Fibroblast of the aortic adventitia (primary cell): Measurements from ENCODE around the gene CECR2. TPM values are rescaled to one million over a fixed set of nuclear protein-coding genes. Genes with fewer than 3 reads are reported as not detected.

Experiments
- DNase-seq: peaks from one replicate; pipeline ENCODE4 v3.0.0-alpha.2; 2010; ENCODE audit warnings: low read depth
- H3K4me3 ChIP-seq: 2 replicates; pipeline ENCODE4 v1.5.1; 2011; ENCODE audit warnings: low read depth, mild to moderate bottlenecking, control low read depth, low read length, moderate library complexity
- total RNA-seq: library from RNA; depleted of rRNA; stranded (reverse); fragments of >200 nt; gene quantifications from 2 replicates; pipeline ENCODE4 v1.2.3, GENCODE V29; 2012; ENCODE audit warnings: low replicate concordance
- TF ChIP-seq, protein P1 (sequence below): IDR thresholded peaks from 2 replicates; pipeline ENCODE4 v1.5.1; 2011; ENCODE audit warnings: mild to moderate bottlenecking, low read length, control low read depth, inconsistent platforms; ENCODE audit not compliant: insufficient read depth

The CECR2 gene
- total RNA-seq, 1 donor = not detected

DNA sequence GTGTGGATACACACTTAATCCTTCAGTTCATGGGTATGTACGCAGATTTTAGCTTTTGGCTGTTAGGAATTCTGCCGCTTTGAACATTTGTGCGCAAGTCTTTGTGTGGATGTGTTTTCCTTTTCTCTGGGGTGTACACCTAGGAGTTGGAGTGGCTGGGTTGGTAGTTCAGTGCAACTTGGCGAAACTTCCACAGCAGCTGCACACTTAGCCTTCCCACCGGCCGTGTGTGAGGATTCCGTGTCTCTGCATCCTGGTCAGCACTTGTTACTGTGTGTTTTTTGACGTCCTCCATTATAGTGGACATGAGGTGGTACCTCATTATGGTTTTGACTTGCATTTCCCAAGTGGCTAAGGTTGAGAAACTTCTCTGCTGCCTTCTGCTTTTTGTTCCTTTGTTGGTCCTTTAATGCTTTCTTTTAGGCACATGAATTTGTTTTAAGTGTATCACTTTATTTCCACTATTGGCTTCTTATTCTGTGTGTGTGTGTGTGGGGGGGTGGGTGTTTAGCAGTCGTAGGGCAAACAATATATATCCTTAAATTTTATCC, 121.9 kb downstream of the CECR2 start:
- no peak overlapping the region for H3K4me3 ChIP-seq
- no peak for DNase-seq
- TF ChIP-seq, protein P1, sequence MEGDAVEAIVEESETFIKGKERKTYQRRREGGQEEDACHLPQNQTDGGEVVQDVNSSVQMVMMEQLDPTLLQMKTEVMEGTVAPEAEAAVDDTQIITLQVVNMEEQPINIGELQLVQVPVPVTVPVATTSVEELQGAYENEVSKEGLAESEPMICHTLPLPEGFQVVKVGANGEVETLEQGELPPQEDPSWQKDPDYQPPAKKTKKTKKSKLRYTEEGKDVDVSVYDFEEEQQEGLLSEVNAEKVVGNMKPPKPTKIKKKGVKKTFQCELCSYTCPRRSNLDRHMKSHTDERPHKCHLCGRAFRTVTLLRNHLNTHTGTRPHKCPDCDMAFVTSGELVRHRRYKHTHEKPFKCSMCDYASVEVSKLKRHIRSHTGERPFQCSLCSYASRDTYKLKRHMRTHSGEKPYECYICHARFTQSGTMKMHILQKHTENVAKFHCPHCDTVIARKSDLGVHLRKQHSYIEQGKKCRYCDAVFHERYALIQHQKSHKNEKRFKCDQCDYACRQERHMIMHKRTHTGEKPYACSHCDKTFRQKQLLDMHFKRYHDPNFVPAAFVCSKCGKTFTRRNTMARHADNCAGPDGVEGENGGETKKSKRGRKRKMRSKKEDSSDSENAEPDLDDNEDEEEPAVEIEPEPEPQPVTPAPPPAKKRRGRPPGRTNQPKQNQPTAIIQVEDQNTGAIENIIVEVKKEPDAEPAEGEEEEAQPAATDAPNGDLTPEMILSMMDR = no peak

DNA sequence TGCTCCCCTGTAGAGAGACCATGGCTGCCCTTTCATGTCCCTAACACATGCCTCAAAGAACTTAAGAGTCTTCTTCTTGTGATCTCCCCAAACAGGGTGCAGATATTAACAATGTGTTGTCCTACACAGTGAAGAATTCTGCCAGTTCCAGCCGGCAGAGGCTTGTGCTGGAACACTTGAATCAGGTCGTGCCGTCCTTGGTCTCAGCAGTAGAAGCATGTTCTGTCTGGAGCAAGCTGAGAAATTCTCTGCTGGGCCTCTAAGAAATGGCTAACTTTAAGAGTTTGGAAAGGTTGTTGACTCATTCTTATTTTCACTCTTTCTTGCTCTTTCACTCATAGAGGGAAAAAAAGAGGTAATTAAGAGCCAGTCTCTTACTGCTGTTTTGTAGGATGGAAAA, 123.0 kb downstream of the CECR2 start:
- H3K4me3 ChIP-seq = no peak overlapping the region
- TF ChIP-seq, protein P1 = no peak
- no peak for DNase-seq

- no peak for DNase-seq
- TF ChIP-seq, protein P1 = no peak
- H3K4me3 ChIP-seq = no peak overlapping the region
Measured at GRCh38 chr22:17493419-17493981, 124.2 kb downstream of the CECR2 start.

- no peak overlapping the region for H3K4me3 ChIP-seq
- TF ChIP-seq, protein P1 = no peak
- DNase-seq = no peak
Measured at GRCh38 chr22:17496841-17497240, 127.6 kb downstream of the CECR2 start.

- DNase-seq = peak; percentile 82
- TF ChIP-seq, protein P1 = peak; percentile 60
- no peak overlapping the region for H3K4me3 ChIP-seq
Measured at GRCh38 chr22:17501679-17502285, 132.5 kb downstream of the CECR2 start.

GRCh38 chr22:17508110-17508509, 138.8 kb downstream of the CECR2 start:
- no peak for DNase-seq
- H3K4me3 ChIP-seq = no peak overlapping the region
- TF ChIP-seq, protein P1 = no peak

DNA sequence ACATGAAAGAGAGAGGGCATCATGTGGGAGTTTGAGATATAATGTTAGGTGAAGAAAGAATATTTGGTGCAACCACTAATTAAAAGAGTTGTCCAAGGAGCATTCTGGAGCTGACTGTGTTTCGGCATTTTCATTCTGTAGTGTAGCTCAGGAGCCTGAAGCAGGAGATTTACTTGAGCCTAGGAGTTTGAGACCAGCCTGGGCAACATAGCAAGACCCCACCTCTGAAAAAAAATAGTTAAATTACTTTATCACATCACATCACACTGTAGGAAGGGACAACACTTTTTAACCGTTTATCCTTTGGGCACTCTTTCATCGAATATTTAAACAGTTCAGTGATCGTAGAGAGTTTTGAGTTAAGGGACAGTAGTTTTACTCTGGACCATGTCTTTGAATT, 143.7 kb downstream of the CECR2 start:
- TF ChIP-seq, protein P1 = no peak
- no peak for DNase-seq
- H3K4me3 ChIP-seq = no peak overlapping the region
